ENCODE results near the gene PLD2. TPM values are rescaled to one million over a fixed set of nuclear protein-coding genes. Genes with fewer than 3 reads are reported as not detected.

PLD2 gene
- total RNA-seq, 1 experiment from 2014 or later = 24.3 TPM

GRCh38 chr17:4806456-4806776, 536 bp upstream of the PLD2 start:
- ATAC-seq (no peak; the same call in 1 of the 2 replicates), DNase-seq (no peak)
- Histone ChIP-seq H3F3A (ENCODE audit: low read length, unreplicated experiment) (no peaks in the 10 kb centered on the region), H2AFZ (ENCODE audit: low read length) (peak overlapping the region; percentile 54), H3K4me3 (ENCODE audit: low read length) (peak overlapping the region; percentile 78), H3K79me2 (ENCODE audit: low read length) (no peaks in the 10 kb centered on the region), H3K27ac (ENCODE audit: low read length) (no peak overlapping the region), H3K9me3 (ENCODE audit: low read length) (no peaks in the 10 kb centered on the region), H3K4me2 (ENCODE audit: low read length) (peak overlapping the region; percentile 80), H3K4me1 (ENCODE audit: insufficient read depth, low read length) (peaks cover 9% of the 10 kb centered on the region), H3K9ac (ENCODE audit: low read length) (peak overlapping the region; percentile 62), H3K36me3 (ENCODE audit: low read depth, low read length) (no peaks in the 10 kb centered on the region), H3K27me3 (ENCODE audit: low read length) (no peaks in the 10 kb centered on the region), H4K20me1 (ENCODE audit: low read length) (no peaks in the 10 kb centered on the region), H3K9me2 (replicated peaks; ENCODE audit: low read length) (no peaks in the 10 kb centered on the region)
- ChIA-PET CTCF (interaction anchor here (1.0 kb wide), 1 partner anchor 16 kb away, joined by 6 read pairs; no protein-coding TSS in a partner anchor), POLR2A (ENCODE audit: unreplicated experiment) (no interaction called here)
- intact Hi-C loops (cut with micrococcal nuclease) = no loop called here
- no TSS peak for BruUV-seq (replicated peaks)
- TF ChIP-seq CTCF (conservative IDR thresholded peaks at IDR 0.05; ENCODE audit: low read depth, low read length) (no peak), EZH2phosphoT487 (IDR thresholded peaks at IDR 0.05; ENCODE audit: borderline replicate concordance, low read length) (no peak), EZH2 (IDR thresholded peaks at IDR 0.05; ENCODE audit: low read length, unreplicated experiment) (no peak)

DNA sequence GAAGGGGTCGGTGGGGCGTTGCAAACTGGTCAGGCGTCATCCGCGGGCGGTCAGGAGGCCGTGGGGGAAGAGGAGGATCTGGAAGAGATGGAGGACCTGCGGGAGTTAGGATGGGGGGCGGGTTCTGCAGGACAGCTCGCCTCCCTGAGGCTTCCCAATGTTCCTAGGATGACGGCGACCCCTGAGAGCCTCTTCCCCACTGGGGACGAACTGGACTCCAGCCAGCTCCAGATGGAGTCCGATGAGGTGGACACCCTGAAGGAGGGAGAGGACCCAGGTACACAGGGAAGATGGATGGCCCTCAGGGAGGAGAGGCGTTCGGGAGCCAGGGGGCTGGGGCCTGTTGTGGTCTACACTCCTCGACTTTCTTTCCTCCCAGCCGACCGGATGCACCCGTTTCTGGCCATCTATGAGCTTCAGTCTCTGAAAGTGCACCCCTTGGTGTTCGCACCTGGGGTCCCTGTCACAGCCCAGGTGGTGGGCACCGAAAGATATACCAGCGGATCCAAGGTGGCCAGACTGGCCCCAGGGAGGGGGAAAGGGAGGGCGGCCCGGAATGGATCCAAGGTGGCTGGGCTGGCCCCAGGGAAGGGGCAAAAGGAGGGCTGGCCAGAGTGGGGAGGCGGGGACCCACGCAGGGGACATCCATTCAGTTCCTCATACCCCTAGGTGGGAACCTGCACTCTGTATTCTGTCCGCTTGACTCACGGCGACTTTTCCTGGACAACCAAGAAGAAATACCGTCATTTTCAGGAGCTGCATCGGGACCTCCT, 839 bp downstream of the PLD2 start:
- no peaks in the 10 kb centered on the region for H3K27me3 ChIP-seq (ENCODE audit: low read length)
- H3K4me2 ChIP-seq (ENCODE audit: low read length) = peak overlapping the region; percentile 88
- no peak; the same call in 1 of the 2 replicates for ATAC-seq
- CTCF ChIA-PET = no interaction called here
- no peaks in the 10 kb centered on the region for H3K79me2 ChIP-seq (ENCODE audit: low read length)
- BruUV-seq (replicated peaks) = TSS peak; percentile 65
- H4K20me1 ChIP-seq (ENCODE audit: low read length) = no peaks in the 10 kb centered on the region
- no peak overlapping the region for H2AFZ ChIP-seq (ENCODE audit: low read length)
- POLR2A ChIA-PET (ENCODE audit: unreplicated experiment) = interaction anchor here (0.5 kb wide), 1 partner anchor 1299 kb away, joined by 9 read pairs; no protein-coding TSS in a partner anchor
- no peak for TF ChIP-seq CTCF (conservative IDR thresholded peaks at IDR 0.05; ENCODE audit: low read depth, low read length)
- no peak for TF ChIP-seq EZH2phosphoT487 (IDR thresholded peaks at IDR 0.05; ENCODE audit: borderline replicate concordance, low read length)
- no peak for TF ChIP-seq EZH2 (IDR thresholded peaks at IDR 0.05; ENCODE audit: low read length, unreplicated experiment)
- no peaks in the 10 kb centered on the region for H3F3A ChIP-seq (ENCODE audit: low read length, unreplicated experiment)
- intact Hi-C loops (cut with micrococcal nuclease) = loop anchor here (1.0 kb wide), 1 partner anchor 26 kb away; the partner anchor contains the start of gene MINK1
- DNase-seq = no peak
- H3K9me3 ChIP-seq (ENCODE audit: low read length) = no peaks in the 10 kb centered on the region
- H3K9me2 ChIP-seq (replicated peaks; ENCODE audit: low read length) = no peaks in the 10 kb centered on the region
- no peak overlapping the region; the same call in 1 of the 2 replicates for H3K9ac ChIP-seq (ENCODE audit: low read length)
- H3K36me3 ChIP-seq (ENCODE audit: low read depth, low read length) = no peaks in the 10 kb centered on the region
- peak overlapping the region; percentile 78 for H3K4me3 ChIP-seq (ENCODE audit: low read length)
- peaks cover 9% of the 10 kb centered on the region for H3K4me1 ChIP-seq (ENCODE audit: insufficient read depth, low read length)
- no peak overlapping the region for H3K27ac ChIP-seq (ENCODE audit: low read length)

DNA sequence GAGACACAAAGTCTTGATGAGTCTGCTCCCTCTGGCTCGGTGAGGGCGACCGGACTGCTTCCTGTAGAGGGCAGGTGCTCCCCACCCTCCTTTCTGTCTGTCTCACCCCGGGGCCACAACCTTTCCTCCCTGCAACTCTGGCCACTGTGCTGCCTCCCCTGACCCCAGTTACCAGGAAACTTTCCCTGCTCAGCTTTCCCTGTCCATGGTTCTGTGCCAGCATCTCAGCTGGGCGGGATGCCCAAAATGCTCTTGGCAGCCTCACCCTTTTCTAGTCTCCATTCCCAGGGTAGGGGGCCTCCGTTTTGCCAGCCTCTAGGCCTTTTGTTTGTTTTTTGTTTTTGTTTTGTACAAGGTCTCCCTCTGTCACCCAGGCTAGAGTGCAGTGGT, 1.4 kb downstream of the PLD2 start:
- no peak for DNase-seq
- Histone ChIP-seq H3K27me3 (ENCODE audit: low read length) (no peaks in the 10 kb centered on the region), H3F3A (ENCODE audit: low read length, unreplicated experiment) (no peaks in the 10 kb centered on the region), H3K9me2 (replicated peaks; ENCODE audit: low read length) (no peaks in the 10 kb centered on the region), H3K4me1 (ENCODE audit: insufficient read depth, low read length) (peaks cover 9% of the 10 kb centered on the region), H3K27ac (ENCODE audit: low read length) (no peak overlapping the region), H4K20me1 (ENCODE audit: low read length) (no peaks in the 10 kb centered on the region), H3K4me2 (ENCODE audit: low read length) (peak overlapping the region; percentile 88; the same call in 1 of the 2 replicates), H3K4me3 (ENCODE audit: low read length) (peak overlapping the region; percentile 78), H3K9me3 (ENCODE audit: low read length) (no peaks in the 10 kb centered on the region), H3K9ac (ENCODE audit: low read length) (no peak overlapping the region), H2AFZ (ENCODE audit: low read length) (no peak overlapping the region), H3K36me3 (ENCODE audit: low read depth, low read length) (no peaks in the 10 kb centered on the region), H3K79me2 (ENCODE audit: low read length) (no peaks in the 10 kb centered on the region)
- BruUV-seq (replicated peaks) = no TSS peak
- intact Hi-C loops (cut with micrococcal nuclease) = no loop called here
- CTCF ChIA-PET = no interaction called here
- TF ChIP-seq CTCF (conservative IDR thresholded peaks at IDR 0.05; ENCODE audit: low read depth, low read length) (no peak), EZH2phosphoT487 (IDR thresholded peaks at IDR 0.05; ENCODE audit: borderline replicate concordance, low read length) (no peak), EZH2 (IDR thresholded peaks at IDR 0.05; ENCODE audit: low read length, unreplicated experiment) (no peak)
- POLR2A ChIA-PET (ENCODE audit: unreplicated experiment) = interaction anchor here (0.5 kb wide), 1 partner anchor 1300 kb away, joined by 9 read pairs; no protein-coding TSS in a partner anchor
- ATAC-seq = no peak
